GM18861 (cell line): ENCODE results near the gene PIAS4.

Experiments
- ATAC-seq: cut with Tn5 transposase; IDR thresholded peaks from one replicate; pipeline ENCODE4 v1.9.1; 2021; ENCODE audit not compliant: unreplicated experiment

The PIAS4 gene

GRCh38 chr19:4042064-4042730 is 34.7 kb downstream of the PIAS4 start:
- no peak for ATAC-seq

GRCh38 chr19:4042731-4043082 is 35.2 kb downstream of the PIAS4 start:
- no peak for ATAC-seq

GRCh38 chr19:4043401-4043800 is 35.9 kb downstream of the PIAS4 start:
- ATAC-seq = no peak

GRCh38 chr19:4043966-4044715 is 36.6 kb downstream of the PIAS4 start:
- no peak for ATAC-seq

GRCh38 chr19:4044990-4045465 is 37.5 kb downstream of the PIAS4 start:
- no peak for ATAC-seq

GRCh38 chr19:4045597-4046361 is 38.2 kb downstream of the PIAS4 start:
- no peak for ATAC-seq

- no peak for ATAC-seq
These were observed 38.8 kb downstream of the PIAS4 start for GRCh38 chr19:4046362-4046691.

GRCh38 chr19:4046946-4047683 is 39.6 kb downstream of the PIAS4 start:
- no peak for ATAC-seq

GRCh38 chr19:4049432-4049831 is 41.9 kb downstream of the PIAS4 start:
- no peak for ATAC-seq

GRCh38 chr19:4051175-4052101 is 43.9 kb downstream of the PIAS4 start:
- ATAC-seq = no peak

- no peak for ATAC-seq
These were observed 44.8 kb downstream of the PIAS4 start for GRCh38 chr19:4052114-4052992.

- no peak for ATAC-seq
These were observed 45.5 kb downstream of the PIAS4 start for GRCh38 chr19:4052993-4053422.

- no peak for ATAC-seq
These were observed 46.1 kb downstream of the PIAS4 start for GRCh38 chr19:4053423-4054324.

GRCh38 chr19:4054441-4055208 is 47.1 kb downstream of the PIAS4 start:
- ATAC-seq = no peak

- no peak for ATAC-seq
These were observed 47.6 kb downstream of the PIAS4 start for GRCh38 chr19:4055209-4055552.

- ATAC-seq = no peak
These were observed 50.6 kb downstream of the PIAS4 start for GRCh38 chr19:4057931-4058692.
